Endothelial cell of umbilical vein (primary cell): Measurements from ENCODE around the gene SGSM2. TPM values are rescaled to one million over a fixed set of nuclear protein-coding genes. Genes with fewer than 3 reads are reported as not detected.

Source experiments
- BruUV-seq: library from RNA; stranded (reverse); fragments of 400-500 nt; replicated peaks from 2 replicates; lab custom pipeline; 2021; lab: Mats Ljungman, UMichigan
- CTCF ChIA-PET: fragments of 300-600, 350-600 bp; sonication (Branson Sonifier 250); formaldehyde crosslinking; loops from one replicate; lab custom pipeline; 2021; ENCODE audit warnings: antibody characterized with exemption, inconsistent platforms; lab: Charles Lee
- POLR2A ChIA-PET: fragments of 300-600, 350-600 bp; sonication (Branson Sonifier 250); formaldehyde crosslinking; loops from one replicate; lab custom pipeline; 2021; ENCODE audit warnings: antibody characterized with exemption, inconsistent platforms; lab: Charles Lee
- DNase-seq: peaks from one replicate; pipeline ENCODE4 v3.0.0-alpha.2; 2011; ENCODE audit warnings: low read depth, low spot score
- FAIRE-seq: peaks from 2 replicates; lab custom pipeline; 2011; peaks lifted over from hg19 to GRCh38; lab: Jason Lieb, UNC
- H2AFZ ChIP-seq: 2 replicates; pipeline ENCODE4 v1.6.0; 2012; ENCODE audit warnings: low read depth, low read length, control low read depth, inconsistent platforms
- H3K27ac ChIP-seq: 2 replicates; pipeline ENCODE4 v1.5.1; 2011; ENCODE audit warnings: low read depth, mild to moderate bottlenecking, control low read depth, low read length, moderate library complexity; ENCODE audit not compliant: insufficient read depth
- H3K27me3 ChIP-seq, 2 experiments: 2 replicates each; pipeline versions ENCODE4 v1.6.0 to v1.6.1; 2011; ENCODE audit warnings: low read length in 2 of 2, mixed read lengths in 1 of 2; ENCODE audit not compliant: control insufficient read depth in 2 of 2, insufficient read depth in 2 of 2
- H3K36me3 ChIP-seq, 2 experiments: 2 replicates in 1 of 2; 3 replicates in 1 of 2; pipeline ENCODE4 v1.5.1; 2011; ENCODE audit warnings: low read length in 2 of 2, mild to moderate bottlenecking in 1 of 2, moderate library complexity in 1 of 2; ENCODE audit not compliant: control insufficient read depth in 2 of 2, insufficient read depth in 2 of 2; ENCODE audit errors: extremely low read depth in 1 of 2
- H3K4me1 ChIP-seq: 3 replicates; pipeline ENCODE4 v1.5.1; 2011; ENCODE audit warnings: mild to moderate bottlenecking, low read length; ENCODE audit not compliant: control insufficient read depth, insufficient read depth; ENCODE audit errors: extremely low read depth
- H3K4me2 ChIP-seq: 2 replicates; pipeline ENCODE4 v1.6.1; 2011; ENCODE audit warnings: low read length, control low read depth, mixed read lengths; ENCODE audit not compliant: insufficient read depth
- H3K4me3 ChIP-seq, 3 experiments: fragments of 200-600 bp in 1 of 3; sonication (generic), shearing (Covaris generic) in 1 of 3; replicated peaks in 1 of 3; 2 replicates each; pipeline ENCODE4 v1.5.1; 2011 to 2016; ENCODE audit warnings: control low read depth in 3 of 3, low read length in 3 of 3, mild to moderate bottlenecking in 2 of 3, inconsistent platforms in 1 of 3, low read depth in 1 of 3, moderate library complexity in 1 of 3; ENCODE audit not compliant: insufficient read depth in 1 of 3
- H3K79me2 ChIP-seq: 2 replicates; pipeline ENCODE4 v1.6.0; 2012; ENCODE audit warnings: low read length, inconsistent platforms; ENCODE audit not compliant: control insufficient read depth, insufficient read depth
- H3K9ac ChIP-seq: replicated peaks from 2 replicates; pipeline ENCODE3; 2011; ENCODE audit warnings: low read length, control low read depth; ENCODE audit not compliant: insufficient read depth; ENCODE audit errors: extremely low read depth
- H3K9me1 ChIP-seq: replicated peaks from 3 replicates; pipeline ENCODE4 v1.6.0; 2011; ENCODE audit warnings: mild to moderate bottlenecking, low read length; ENCODE audit not compliant: control insufficient read depth, insufficient read depth; ENCODE audit errors: extremely low read depth
- H3K9me3 ChIP-seq: replicated peaks from 2 replicates; pipeline ENCODE4 v1.5.1; 2012; ENCODE audit warnings: low read length, inconsistent platforms; ENCODE audit not compliant: control insufficient read depth, insufficient read depth
- H4K20me1 ChIP-seq: replicated peaks from 2 replicates; pipeline ENCODE3; 2011; ENCODE audit warnings: mild to moderate bottlenecking, low read length; ENCODE audit not compliant: control insufficient read depth, insufficient read depth; ENCODE audit errors: extremely low read depth
- CTCF ChIP-seq, 2 donors: IDR thresholded peaks; 1 replicate in 1 of 2; 2 replicates in 1 of 2; pipeline ENCODE4 v1.5.1; 2011; ENCODE audit warnings: low read length in 2 of 2, mild to moderate bottlenecking in 2 of 2, moderate library complexity in 2 of 2, control low read depth in 1 of 2, inconsistent platforms in 1 of 2, low read depth in 1 of 2; ENCODE audit not compliant: insufficient read depth in 1 of 2; ENCODE audit errors: extremely low read depth in 1 of 2
- EZH2 ChIP-seq: IDR thresholded peaks from 2 replicates; pipeline ENCODE4 v1.6.1; 2012; ENCODE audit warnings: borderline replicate concordance, low read depth, mild to moderate bottlenecking, moderate library complexity, low read length, inconsistent platforms; ENCODE audit not compliant: severe bottlenecking
- FOS ChIP-seq: IDR thresholded peaks from 2 replicates; pipeline ENCODE4 v1.6.1; 2011; ENCODE audit warnings: mild to moderate bottlenecking, low read length, moderate library complexity, borderline replicate concordance; ENCODE audit not compliant: insufficient read depth
- GATA2 ChIP-seq: IDR thresholded peaks from 2 replicates; pipeline ENCODE4 v1.7.0; 2011; ENCODE audit warnings: low read depth, mild to moderate bottlenecking, moderate library complexity, mixed read lengths, low read length; ENCODE audit not compliant: insufficient read length, insufficient read depth
- JUN ChIP-seq: IDR thresholded peaks from 2 replicates; pipeline ENCODE4 v1.6.1; 2011; ENCODE audit warnings: borderline replicate concordance, low read depth; ENCODE audit not compliant: insufficient read length, insufficient read depth
- MAX ChIP-seq: IDR thresholded peaks from 2 replicates; pipeline ENCODE4 v1.6.1; 2011; ENCODE audit not compliant: insufficient read depth, insufficient read length
- MYC ChIP-seq: IDR thresholded peaks from one replicate; pipeline ENCODE4 v1.6.1; 2011; ENCODE audit warnings: mild to moderate bottlenecking, low read depth, low read length
- POLR2A ChIP-seq: IDR thresholded peaks from 2 replicates; pipeline ENCODE4 v1.6.1; 2012; ENCODE audit warnings: low read depth, mild to moderate bottlenecking, control low read depth, low read length
- POLR2AphosphoS5 ChIP-seq: IDR thresholded peaks from 2 replicates; pipeline ENCODE4 v1.6.1; 2012; ENCODE audit warnings: low read depth, mild to moderate bottlenecking, control low read depth, low read length, moderate library complexity; ENCODE audit not compliant: insufficient read depth
- dilution Hi-C: fragments of 300-500 bp; cut with MboI; formaldehyde crosslinking; loops from one replicate; pipeline ENCODE4 v1.15.0; 2019; ENCODE audit warnings: low sequenced_read_pairs; ENCODE audit not compliant: extremely low pct_ligation_motif_present
- intact Hi-C: fragments of 100-400 bp; cut with micrococcal nuclease; formaldehyde crosslinking; loops from one replicate; pipeline ENCODE4 v1.10.0; 2022
- polyA plus RNA-seq, 4 experiments: library from polyadenylated mRNA; depleted of rRNA in 3 of 4; stranded (reverse) in 3 of 4; unstranded in 1 of 4; fragments of >200 nt; gene quantifications; 2 replicates each; pipeline versions ENCODE4 v1.2.1 to v1.2.3, GENCODE V29; 2011 to 2012; ENCODE audit warnings: missing spikeins in 1 of 4
- total RNA-seq: library from RNA; stranded (reverse); gene quantifications from 2 replicates; pipeline ENCODE4 v1.2.3, GENCODE V29; 2021

The SGSM2 gene
- total and polyA plus RNA-seq, 2 donors (not counting 3 experiments of a cell fraction or from before 2014, with no cell fraction given): 61.6 to 94.5 TPM

GRCh38 chr17:2297023-2297422, 40.3 kb upstream of the SGSM2 start:
- Histone ChIP-seq H3K9me1 (no peaks in the 10 kb centered on the region), H3K9me3 (no peaks in the 10 kb centered on the region), H3K36me3 (peaks cover 8 to 24% of the 10 kb centered on the region in 2 experiments), H2AFZ (no peak overlapping the region), H3K4me1 (no peaks in the 10 kb centered on the region), H3K4me3 (no peak overlapping the region), H3K27ac (no peak overlapping the region), H3K79me2 (peaks cover 29% of the 10 kb centered on the region), H3K4me2 (no peak overlapping the region), H3K9ac (no peak overlapping the region), H4K20me1 (no peaks in the 10 kb centered on the region), H3K27me3 (no peaks in the 10 kb centered on the region)
- ChIA-PET CTCF (no interaction called here), POLR2A (no interaction called here)
- FAIRE-seq: no peak
- no TSS peak for BruUV-seq
- dilution Hi-C loops (no loop called here), intact Hi-C loops (no loop called here)
- no peak for TF ChIP-seq CTCF (IDR thresholded peaks at IDR 0.05; ENCODE audit: extremely low read depth in 1 of 2, insufficient read depth in 1 of 2, low read depth in 1 of 2, low read length in 2 of 2)
- no peak for TF ChIP-seq EZH2
- TF ChIP-seq POLR2AphosphoS5: no peak
- TF ChIP-seq FOS: no peak
- TF ChIP-seq MYC: no peak
- TF ChIP-seq GATA2: no peak
- no peak for TF ChIP-seq MAX
- no peak for TF ChIP-seq JUN
- TF ChIP-seq POLR2A: no peak
- DNase-seq: no peak
